WTC11 (cell line): ENCODE results near the gene EEF2KMT. TPM values are rescaled to one million over a fixed set of nuclear protein-coding genes. Genes with fewer than 3 reads are reported as not detected.
A peak's percentile ranks its signal among the peaks of the same experiment; 100 is the strongest.

Experiments
- ATAC-seq: fragments of 200-7000 bp; cut with Tn5 transposase; 2 replicates; pipeline ENCODE4 v1.10.0; 2021; ENCODE audit warnings: mild to moderate bottlenecking, moderate library complexity
- CTCF ChIA-PET: fragments of 300-600 bp; sonication (Branson Sonifier 250); formaldehyde crosslinking; loops from one replicate; lab custom pipeline; 2021; ENCODE audit warnings: antibody characterized with exemption; lab: Charles Lee
- POLR2A ChIA-PET: fragments of 350-600 bp; sonication (Branson Sonifier 250); formaldehyde crosslinking; loops from one replicate; lab custom pipeline; 2021; ENCODE audit warnings: antibody characterized with exemption; lab: Charles Lee
- DNase-seq: peaks from one replicate; pipeline ENCODE4 v3.0.0; 2021; ENCODE audit warnings: low spot score
- H3K27ac Mint-ChIP-seq: 2 replicates; pipeline ENCODE4 v1.8.0; 2021; ENCODE audit warnings: mixed read lengths
- H3K27me3 Mint-ChIP-seq: 2 replicates; pipeline ENCODE4 v1.8.0; 2021; ENCODE audit warnings: low read depth, mild to moderate bottlenecking, moderate library complexity, mixed read lengths
- H3K36me3 Mint-ChIP-seq: 2 replicates; pipeline ENCODE4 v1.8.0; 2021; ENCODE audit warnings: mixed read lengths
- H3K4me1 Mint-ChIP-seq: 2 replicates; pipeline ENCODE4 v1.8.0; 2022; ENCODE audit warnings: mixed read lengths
- H3K4me3 Mint-ChIP-seq: 2 replicates; pipeline ENCODE4 v1.8.0; 2021; ENCODE audit warnings: mild to moderate bottlenecking, moderate library complexity, mixed read lengths
- H3K9me3 Mint-ChIP-seq: 2 replicates; pipeline ENCODE4 v1.8.0; 2021; ENCODE audit warnings: mixed read lengths
- AFF4 ChIP-seq: sonication (generic); formaldehyde crosslinking; IDR thresholded peaks from 2 replicates; pipeline ENCODE4 v1.8.1; 2023; ENCODE audit warnings: mild to moderate bottlenecking, missing genetic modification reagents, borderline replicate concordance
- CTCF ChIP-seq: fragments of 200-600 bp; IDR thresholded peaks from 2 replicates; pipeline ENCODE4 v1.8.0; 2022; ENCODE audit warnings: antibody characterized with exemption
- ELF4 ChIP-seq: sonication (generic); formaldehyde crosslinking; IDR thresholded peaks from 2 replicates; pipeline ENCODE4 v1.8.1; 2022; ENCODE audit warnings: low read depth, mild to moderate bottlenecking, moderate library complexity, missing genetic modification reagents
- ERG ChIP-seq: fragments of 250-450 bp; sonication (Bioruptor Pico); IDR thresholded peaks from 2 replicates; pipeline ENCODE4 v1.8.0; 2021; ENCODE audit warnings: mild to moderate bottlenecking
- FOXJ3 ChIP-seq: sonication (generic); formaldehyde crosslinking; IDR thresholded peaks from 2 replicates; pipeline ENCODE4 v1.9.0; 2021; ENCODE audit warnings: missing genetic modification reagents, mild to moderate bottlenecking, borderline replicate concordance
- GTF2I ChIP-seq: fragments of 250-450 bp; sonication (Bioruptor Pico); conservative IDR thresholded peaks from 2 replicates; pipeline ENCODE4 v1.4.0; 2021; ENCODE audit warnings: mild to moderate bottlenecking
- HMGXB4 ChIP-seq: sonication (generic); formaldehyde crosslinking; IDR thresholded peaks from 2 replicates; pipeline ENCODE4 v1.8.1; 2023; ENCODE audit warnings: mild to moderate bottlenecking, moderate library complexity, missing genetic modification reagents
- IRF1 ChIP-seq: sonication (generic); formaldehyde crosslinking; IDR thresholded peaks from 2 replicates; pipeline ENCODE4 v1.8.0; 2023; ENCODE audit warnings: missing genetic modification reagents
- IRF2 ChIP-seq: sonication (generic); formaldehyde crosslinking; IDR thresholded peaks from 2 replicates; pipeline ENCODE4 v1.8.0; 2022; ENCODE audit warnings: low read depth, missing genetic modification reagents, borderline replicate concordance
- MAX ChIP-seq: sonication (generic); formaldehyde crosslinking; IDR thresholded peaks from 2 replicates; pipeline ENCODE4 v1.8.0; 2022; ENCODE audit warnings: mild to moderate bottlenecking, missing genetic modification reagents
- MLX ChIP-seq: sonication (generic); formaldehyde crosslinking; IDR thresholded peaks from 2 replicates; pipeline ENCODE4 v1.8.1; 2023; ENCODE audit warnings: mild to moderate bottlenecking, missing genetic modification reagents, moderate library complexity
- NFE2L1 ChIP-seq: sonication (generic); formaldehyde crosslinking; IDR thresholded peaks from 2 replicates; pipeline ENCODE4 v1.8.1; 2023; ENCODE audit warnings: missing genetic modification reagents
- SMAD4 ChIP-seq: sonication (generic); formaldehyde crosslinking; IDR thresholded peaks from 2 replicates; pipeline ENCODE4 v1.8.0; 2022; ENCODE audit warnings: mild to moderate bottlenecking, missing genetic modification reagents
- ZNF263 ChIP-seq: sonication (generic); formaldehyde crosslinking; IDR thresholded peaks from 2 replicates; pipeline ENCODE4 v1.8.1; 2022; ENCODE audit warnings: low read depth, mild to moderate bottlenecking, moderate library complexity, missing genetic modification reagents
- ZNF317 ChIP-seq: sonication (generic); formaldehyde crosslinking; IDR thresholded peaks from 2 replicates; pipeline ENCODE4 v1.8.1; 2023; ENCODE audit warnings: low read depth, mild to moderate bottlenecking, moderate library complexity, missing genetic modification reagents, borderline replicate concordance
- total RNA-seq: library from RNA; stranded (reverse); gene quantifications from 3 replicates; pipeline ENCODE4 v1.2.3, GENCODE V29; 2021

EEF2KMT gene
- total RNA-seq, 1 experiment from 2014 or later, result 19.6 TPM

- TF ChIP-seq AFF4, result no peak
- TF ChIP-seq CTCF, result peak; percentile 56; the same call in 1 of the 2 replicates
- TF ChIP-seq ZNF263 (CRISPR knock-in tag), result no peak
- no peak for TF ChIP-seq MAX (CRISPR knock-in tag)
- no peak for TF ChIP-seq GTF2I (CRISPR knock-in tag)
These were observed 39.1 kb downstream of the EEF2KMT start (continued) for GRCh38 chr16:5058476-5058875.

- Mint-ChIP-seq H3K9me3 (no peaks in the 10 kb centered on the region), H3K27me3 (peaks cover 2% of the 10 kb centered on the region; the same call in 1 of the 2 replicates), H3K4me3 (no peak overlapping the region), H3K27ac (no peak overlapping the region), H3K36me3 (no peaks in the 10 kb centered on the region), H3K4me1 (peaks cover 20% of the 10 kb centered on the region)
- CTCF ChIA-PET, result interaction anchor here (0.7 to 5.1 kb wide), 22 partner anchors 9 to 637 kb away, joined by 3 to 29 read pairs (median 4); partner anchors contain the start of genes ALG1, C16orf89 and NAGPA
- TF ChIP-seq ERG (CRISPR knock-in tag), result no peak
- peak; percentile 66 for TF ChIP-seq CTCF
- ATAC-seq, result peak; percentile 76
- POLR2A ChIA-PET, result interaction anchor here (0.6 to 1.4 kb wide), 2 partner anchors 20 to 28 kb away, joined by 3 read pairs; no protein-coding TSS in a partner anchor
- DNase-seq, result peak; percentile 80
These were observed 41.2 kb downstream of the EEF2KMT start for GRCh38 chr16:5056352-5056751.

- Mint-ChIP-seq H3K27ac (no peak overlapping the region), H3K9me3 (no peaks in the 10 kb centered on the region), H3K4me1 (peaks cover 16% of the 10 kb centered on the region), H3K27me3 (peaks cover 4% of the 10 kb centered on the region; the same call in 1 of the 2 replicates), H3K36me3 (no peaks in the 10 kb centered on the region), H3K4me3 (no peak overlapping the region)
- ChIA-PET POLR2A (no interaction called here), CTCF (interaction anchor here (0.7 to 5.1 kb wide), 9 partner anchors 13 to 130 kb away, joined by 3 to 29 read pairs (median 9); no protein-coding TSS in a partner anchor)
- no peak for ATAC-seq
- DNase-seq, result no peak
- no peak for TF ChIP-seq IRF1 (CRISPR knock-in tag)
- TF ChIP-seq SMAD4 (CRISPR knock-in tag), result no peak
- no peak for TF ChIP-seq NFE2L1 (CRISPR knock-in tag)
- TF ChIP-seq ELF4, result no peak
- no peak for TF ChIP-seq HMGXB4 (CRISPR knock-in tag)
- no peak for TF ChIP-seq MLX (CRISPR knock-in tag)
- TF ChIP-seq FOXJ3 (CRISPR knock-in tag), result no peak
- TF ChIP-seq IRF2 (CRISPR knock-in tag), result no peak
- TF ChIP-seq ZNF317 (CRISPR knock-in tag), result no peak
These were observed 42.4 kb downstream of the EEF2KMT start for GRCh38 chr16:5054876-5055865.
